OCI-LY1 (cell line): ENCODE results near the gene RAB11FIP3.

Source experiments
- EZH2 ChIP-seq: fragments of 200-600 bp; sonication (generic), shearing (Covaris generic); IDR thresholded peaks from 2 replicates; pipeline ENCODE4 v1.8.0; 2017; ENCODE audit warnings: borderline replicate concordance, mixed run types, mild to moderate bottlenecking, antibody characterized with exemption, low read length, moderate library complexity, mixed read lengths
- TF ChIP-seq, protein P1 (sequence below): fragments of 200-600 bp; sonication (generic), shearing (Covaris generic); IDR thresholded peaks from 2 replicates; pipeline ENCODE4 v1.5.1; 2017; ENCODE audit warnings: mild to moderate bottlenecking, antibody characterized with exemption, low read length, moderate library complexity, mixed read lengths

- TF ChIP-seq, protein P1, sequence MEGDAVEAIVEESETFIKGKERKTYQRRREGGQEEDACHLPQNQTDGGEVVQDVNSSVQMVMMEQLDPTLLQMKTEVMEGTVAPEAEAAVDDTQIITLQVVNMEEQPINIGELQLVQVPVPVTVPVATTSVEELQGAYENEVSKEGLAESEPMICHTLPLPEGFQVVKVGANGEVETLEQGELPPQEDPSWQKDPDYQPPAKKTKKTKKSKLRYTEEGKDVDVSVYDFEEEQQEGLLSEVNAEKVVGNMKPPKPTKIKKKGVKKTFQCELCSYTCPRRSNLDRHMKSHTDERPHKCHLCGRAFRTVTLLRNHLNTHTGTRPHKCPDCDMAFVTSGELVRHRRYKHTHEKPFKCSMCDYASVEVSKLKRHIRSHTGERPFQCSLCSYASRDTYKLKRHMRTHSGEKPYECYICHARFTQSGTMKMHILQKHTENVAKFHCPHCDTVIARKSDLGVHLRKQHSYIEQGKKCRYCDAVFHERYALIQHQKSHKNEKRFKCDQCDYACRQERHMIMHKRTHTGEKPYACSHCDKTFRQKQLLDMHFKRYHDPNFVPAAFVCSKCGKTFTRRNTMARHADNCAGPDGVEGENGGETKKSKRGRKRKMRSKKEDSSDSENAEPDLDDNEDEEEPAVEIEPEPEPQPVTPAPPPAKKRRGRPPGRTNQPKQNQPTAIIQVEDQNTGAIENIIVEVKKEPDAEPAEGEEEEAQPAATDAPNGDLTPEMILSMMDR, result no peak
- no peak for TF ChIP-seq EZH2
Measured at GRCh38 chr16:383326-384051, 42.0 kb upstream of the RAB11FIP3 start.
